ENCODE data around the gene ZNF563. TPM values are rescaled to one million over a fixed set of nuclear protein-coding genes. Genes with fewer than 3 reads are reported as not detected.
"Not testable (repeated sequence)": the region's sequence is repeated elsewhere in the genome, so short reads cannot be mapped to it uniquely, and the experiment has no call there.

The ZNF563 gene
- total RNA-seq, 1 experiment from 2014 or later: 1.9 TPM

GRCh38 chr19:12364391-12365235 is 31.2 kb upstream of the ZNF563 start:
- peak overlapping the region; percentile 86 to 95 for H3K4me3 Mint-ChIP-seq
- Histone ChIP-seq H2BK12ac (ENCODE audit: insufficient read length, low read depth, low read length) (no peak overlapping the region), H3K4me1 (ENCODE audit: insufficient read depth, low read length) (no peaks in the 10 kb centered on the region), H2BK20ac (ENCODE audit: low read depth, low read length, poor library complexity, severe bottlenecking) (no peak overlapping the region), H3K56ac (ENCODE audit: insufficient read length, low read depth, low read length) (no peak overlapping the region), H3K27ac (ENCODE audit: insufficient read length, low read depth, low read length) (no peak overlapping the region), H2BK120ac (ENCODE audit: low read depth, low read length, poor library complexity, severe bottlenecking) (no peak overlapping the region), H3K23me2 (ENCODE audit: insufficient read length, low read depth, low read length, poor library complexity, severe bottlenecking) (peaks cover 7% of the 10 kb centered on the region), H3K18ac (ENCODE audit: insufficient read length, low read depth, low read length) (no peak overlapping the region), H3K14ac (ENCODE audit: insufficient read depth, low read length) (peak overlapping the region; percentile 37; the same call in 1 of the 2 replicates), H3K79me2 (ENCODE audit: insufficient read depth, low read length) (no peaks in the 10 kb centered on the region), H3K79me1 (ENCODE audit: insufficient read depth, low read depth, low read length, poor library complexity, severe bottlenecking) (no peaks in the 10 kb centered on the region), H4K5ac (ENCODE audit: insufficient read length, low read depth, low read length) (no peak overlapping the region), H3K4me2 (ENCODE audit: insufficient read depth, insufficient read length, low read length) (peak overlapping the region; percentile 75), H3K23ac (ENCODE audit: insufficient read length, low read depth, low read length) (no peak overlapping the region), H4K20me1 (ENCODE audit: control insufficient read depth, insufficient read depth, insufficient read length) (no peaks in the 10 kb centered on the region), H3T11ph (ENCODE audit: low read length) (no peak overlapping the region), H2AK5ac (ENCODE audit: insufficient read length, low read length) (no peak overlapping the region), H3K9ac (ENCODE audit: extremely low read depth, insufficient read length, low read length) (peak overlapping the region; percentile 56), H4K8ac (replicated peaks; ENCODE audit: insufficient read length, low read depth, low read length) (no peak overlapping the region), H2BK15ac (ENCODE audit: low read depth, low read length) (no peak overlapping the region), H3K9me3 (ENCODE audit: control insufficient read depth, low read depth, low read length) (peaks cover 7% of the 10 kb centered on the region), H2BK5ac (ENCODE audit: insufficient read length, low read length) (no peak overlapping the region), H3K27me3 (ENCODE audit: insufficient read depth, low read length) (no peaks in the 10 kb centered on the region), H3K4ac (ENCODE audit: low read depth, low read length) (no peak overlapping the region; the same call in 1 of the 2 replicates), H4K91ac (ENCODE audit: insufficient read length, low read depth, low read length) (no peak overlapping the region), H2AFZ (ENCODE audit: low read length) (no peak overlapping the region)
- peaks cover 14 to 19% of the 10 kb centered on the region in 2 experiments for H3K4me1 Mint-ChIP-seq
- WGBS (ENCODE audit: extremely low coverage, insufficient read length, low lambda C conversion rate): no CpG with 5 or more reads among the region's 28 CpGs
- no peak overlapping the region for H3K27ac Mint-ChIP-seq
- H3K36me3 Mint-ChIP-seq (ENCODE audit: insufficient read depth in 1 of 3, low read depth in 3 of 3): peaks cover 16 to 37% (median 29%) of the 10 kb centered on the region in 3 experiments
- peak; percentile 18 for DNase-seq
- peaks cover 44 to 62% of the 10 kb centered on the region in 2 experiments for H3K9me3 Mint-ChIP-seq
- peaks cover 15% of the 10 kb centered on the region for H3K27me3 Mint-ChIP-seq (ENCODE audit: low read depth)
- TF ChIP-seq, protein P1, sequence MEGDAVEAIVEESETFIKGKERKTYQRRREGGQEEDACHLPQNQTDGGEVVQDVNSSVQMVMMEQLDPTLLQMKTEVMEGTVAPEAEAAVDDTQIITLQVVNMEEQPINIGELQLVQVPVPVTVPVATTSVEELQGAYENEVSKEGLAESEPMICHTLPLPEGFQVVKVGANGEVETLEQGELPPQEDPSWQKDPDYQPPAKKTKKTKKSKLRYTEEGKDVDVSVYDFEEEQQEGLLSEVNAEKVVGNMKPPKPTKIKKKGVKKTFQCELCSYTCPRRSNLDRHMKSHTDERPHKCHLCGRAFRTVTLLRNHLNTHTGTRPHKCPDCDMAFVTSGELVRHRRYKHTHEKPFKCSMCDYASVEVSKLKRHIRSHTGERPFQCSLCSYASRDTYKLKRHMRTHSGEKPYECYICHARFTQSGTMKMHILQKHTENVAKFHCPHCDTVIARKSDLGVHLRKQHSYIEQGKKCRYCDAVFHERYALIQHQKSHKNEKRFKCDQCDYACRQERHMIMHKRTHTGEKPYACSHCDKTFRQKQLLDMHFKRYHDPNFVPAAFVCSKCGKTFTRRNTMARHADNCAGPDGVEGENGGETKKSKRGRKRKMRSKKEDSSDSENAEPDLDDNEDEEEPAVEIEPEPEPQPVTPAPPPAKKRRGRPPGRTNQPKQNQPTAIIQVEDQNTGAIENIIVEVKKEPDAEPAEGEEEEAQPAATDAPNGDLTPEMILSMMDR (conservative IDR thresholded peaks at IDR 0.05): no peak

GRCh38 chr19:12362236-12362635 is 28.8 kb upstream of the ZNF563 start:
- Mint-ChIP-seq H3K4me1 (peaks cover 14 to 19% of the 10 kb centered on the region in 2 experiments), H3K27me3 (ENCODE audit: low read depth) (peaks cover 15% of the 10 kb centered on the region), H3K36me3 (ENCODE audit: insufficient read depth in 1 of 3, low read depth in 3 of 3) (peaks cover 14 to 45% (median 26%) of the 10 kb centered on the region in 3 experiments), H3K9me3 (peaks cover 51 to 68% of the 10 kb centered on the region in 2 experiments)
- not testable (repeated sequence) for H3K27me3 ChIP-seq (ENCODE audit: insufficient read depth, low read length); H3K79me1 ChIP-seq (ENCODE audit: insufficient read depth, low read depth, low read length, poor library complexity, severe bottlenecking); H4K91ac ChIP-seq (ENCODE audit: insufficient read length, low read depth, low read length); H2BK120ac ChIP-seq (ENCODE audit: low read depth, low read length, poor library complexity, severe bottlenecking); H3T11ph ChIP-seq (ENCODE audit: low read length); H2BK5ac ChIP-seq (ENCODE audit: insufficient read length, low read length); H2BK20ac ChIP-seq (ENCODE audit: low read depth, low read length, poor library complexity, severe bottlenecking); H4K5ac ChIP-seq (ENCODE audit: insufficient read length, low read depth, low read length); H3K56ac ChIP-seq (ENCODE audit: insufficient read length, low read depth, low read length); H3K23ac ChIP-seq (ENCODE audit: insufficient read length, low read depth, low read length); DNase-seq; H3K4me3 Mint-ChIP-seq; H3K4me2 ChIP-seq (ENCODE audit: insufficient read depth, insufficient read length, low read length); H3K14ac ChIP-seq (ENCODE audit: insufficient read depth, low read length); H2AFZ ChIP-seq (ENCODE audit: low read length); H2BK15ac ChIP-seq (ENCODE audit: low read depth, low read length); H3K79me2 ChIP-seq (ENCODE audit: insufficient read depth, low read length); H4K20me1 ChIP-seq (ENCODE audit: control insufficient read depth, insufficient read depth, insufficient read length); H2BK12ac ChIP-seq (ENCODE audit: insufficient read length, low read depth, low read length); H2AK5ac ChIP-seq (ENCODE audit: insufficient read length, low read length); H3K18ac ChIP-seq (ENCODE audit: insufficient read length, low read depth, low read length); H3K27ac Mint-ChIP-seq; H4K8ac ChIP-seq (replicated peaks; ENCODE audit: insufficient read length, low read depth, low read length); H3K4ac ChIP-seq (ENCODE audit: low read depth, low read length); H3K4me1 ChIP-seq (ENCODE audit: insufficient read depth, low read length); H3K23me2 ChIP-seq (ENCODE audit: insufficient read length, low read depth, low read length, poor library complexity, severe bottlenecking); H3K9me3 ChIP-seq (ENCODE audit: control insufficient read depth, low read depth, low read length); H3K27ac ChIP-seq (ENCODE audit: insufficient read length, low read depth, low read length); H3K9ac ChIP-seq (ENCODE audit: extremely low read depth, insufficient read length, low read length)
- no CpG with 5 or more reads among the region's 30 CpGs for WGBS (ENCODE audit: extremely low coverage, insufficient read length, low lambda C conversion rate)
